Measurements from ENCODE around the gene GAS7. TPM values are rescaled to one million over a fixed set of nuclear protein-coding genes. Genes with fewer than 3 reads are reported as not detected.

The GAS7 gene
- total RNA-seq, 1 donor from 2014 or later: 47.7 TPM

DNA sequence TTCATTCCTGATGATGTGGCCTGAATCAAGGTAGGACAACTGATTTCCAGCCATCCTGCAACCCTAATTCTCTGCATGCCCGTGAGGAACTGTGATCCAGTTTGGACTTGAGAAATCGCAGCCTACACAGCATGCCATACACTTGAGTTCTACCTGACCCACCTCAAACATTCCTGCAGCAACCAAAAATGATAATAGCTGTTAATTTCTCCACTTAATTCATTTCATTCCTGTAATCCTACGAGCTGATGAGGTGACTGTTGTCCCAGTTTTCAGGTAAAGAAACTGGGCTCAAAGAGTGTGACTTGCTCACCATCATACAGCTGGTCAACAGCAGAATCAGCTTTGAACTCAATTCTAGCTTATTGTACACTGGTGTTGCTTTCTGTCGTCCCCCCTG, 2.2 kb upstream of the GAS7 start:
- no peak overlapping the region for H3K27ac Mint-ChIP-seq
- peaks cover 8% of the 10 kb centered on the region for H3K36me3 Mint-ChIP-seq
- H3K4me1 Mint-ChIP-seq: peaks cover 14% of the 10 kb centered on the region
- peaks cover 19% of the 10 kb centered on the region for H3K9me3 Mint-ChIP-seq
- peaks cover 12% of the 10 kb centered on the region for H3K27me3 Mint-ChIP-seq (ENCODE audit: low read depth)
- DNase-seq (ENCODE audit: low spot score in 2 of 2, unreplicated experiment in 2 of 2): no peak
- TF ChIP-seq, protein P1, sequence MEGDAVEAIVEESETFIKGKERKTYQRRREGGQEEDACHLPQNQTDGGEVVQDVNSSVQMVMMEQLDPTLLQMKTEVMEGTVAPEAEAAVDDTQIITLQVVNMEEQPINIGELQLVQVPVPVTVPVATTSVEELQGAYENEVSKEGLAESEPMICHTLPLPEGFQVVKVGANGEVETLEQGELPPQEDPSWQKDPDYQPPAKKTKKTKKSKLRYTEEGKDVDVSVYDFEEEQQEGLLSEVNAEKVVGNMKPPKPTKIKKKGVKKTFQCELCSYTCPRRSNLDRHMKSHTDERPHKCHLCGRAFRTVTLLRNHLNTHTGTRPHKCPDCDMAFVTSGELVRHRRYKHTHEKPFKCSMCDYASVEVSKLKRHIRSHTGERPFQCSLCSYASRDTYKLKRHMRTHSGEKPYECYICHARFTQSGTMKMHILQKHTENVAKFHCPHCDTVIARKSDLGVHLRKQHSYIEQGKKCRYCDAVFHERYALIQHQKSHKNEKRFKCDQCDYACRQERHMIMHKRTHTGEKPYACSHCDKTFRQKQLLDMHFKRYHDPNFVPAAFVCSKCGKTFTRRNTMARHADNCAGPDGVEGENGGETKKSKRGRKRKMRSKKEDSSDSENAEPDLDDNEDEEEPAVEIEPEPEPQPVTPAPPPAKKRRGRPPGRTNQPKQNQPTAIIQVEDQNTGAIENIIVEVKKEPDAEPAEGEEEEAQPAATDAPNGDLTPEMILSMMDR (IDR thresholded peaks at IDR 0.05; ENCODE audit: unreplicated experiment): no peak
- peak overlapping the region; percentile 62 for H3K4me3 Mint-ChIP-seq

DNA sequence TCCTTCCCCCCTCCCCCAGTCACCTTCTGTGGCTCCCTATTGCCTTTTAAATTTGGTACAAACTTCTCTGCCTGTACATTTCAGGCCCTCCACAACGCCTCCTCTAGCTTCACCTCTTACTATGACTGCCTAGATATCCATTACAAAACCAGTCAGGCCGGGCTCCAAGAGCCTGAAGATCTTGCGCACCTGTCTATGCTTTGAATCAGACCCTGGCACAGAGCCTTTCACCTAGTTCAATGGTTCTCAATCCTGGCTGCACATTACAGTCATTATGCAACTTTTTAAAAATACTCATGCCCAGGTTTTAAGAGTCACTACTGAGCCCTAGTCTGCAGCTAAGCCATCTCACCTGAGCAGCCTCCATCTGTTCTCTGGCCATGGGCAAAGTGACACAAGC, 1.6 kb upstream of the GAS7 start:
- Mint-ChIP-seq H3K4me3 (peak overlapping the region; percentile 62), H3K27ac (no peak overlapping the region), H3K4me1 (peaks cover 14% of the 10 kb centered on the region), H3K27me3 (ENCODE audit: low read depth) (peaks cover 12% of the 10 kb centered on the region), H3K36me3 (peaks cover 8% of the 10 kb centered on the region), H3K9me3 (peaks cover 14% of the 10 kb centered on the region)
- TF ChIP-seq, protein P1 (IDR thresholded peaks at IDR 0.05; ENCODE audit: unreplicated experiment): no peak
- no peak for DNase-seq (ENCODE audit: low spot score in 2 of 2, unreplicated experiment in 2 of 2)

DNA sequence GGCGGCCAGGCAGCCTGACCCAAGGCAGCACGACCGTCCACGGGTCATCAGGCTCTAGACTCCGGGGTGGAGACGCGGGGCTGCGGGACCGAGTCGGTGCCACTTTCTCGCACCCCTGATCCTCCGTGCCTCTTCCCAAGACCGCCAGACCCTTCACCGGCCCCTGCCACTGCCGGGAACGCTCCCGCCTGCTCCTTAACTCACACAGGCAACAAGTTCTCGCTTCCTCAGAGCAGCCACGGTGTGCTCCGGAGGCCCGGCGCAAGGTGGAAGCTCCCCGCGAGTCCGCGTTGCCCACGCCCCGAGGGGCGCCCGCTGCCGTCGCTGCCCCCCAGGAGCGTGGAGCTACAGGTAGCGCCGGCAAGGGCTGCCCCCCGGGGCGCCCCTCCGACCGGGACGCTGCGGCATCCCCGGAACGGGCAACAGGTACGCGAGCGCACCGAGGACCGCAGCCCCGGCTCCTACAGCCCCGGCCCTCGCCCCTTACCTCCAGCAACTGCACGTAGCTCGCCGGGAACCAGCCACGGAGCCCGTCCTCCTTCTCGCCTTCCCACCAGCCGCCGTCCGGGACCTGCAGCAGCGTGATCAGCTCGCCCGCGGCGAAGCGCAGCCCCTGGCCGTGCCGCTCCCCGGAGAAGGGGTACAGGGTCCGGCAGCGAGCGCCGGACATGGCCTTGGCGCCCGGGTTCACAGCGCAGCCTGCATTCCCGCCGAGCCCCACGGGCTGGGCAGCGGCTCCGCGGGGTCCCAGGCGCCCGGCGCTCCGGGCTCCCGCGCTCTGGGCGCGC, 491 bp downstream of the GAS7 start:
- Mint-ChIP-seq H3K9me3 (peaks cover 17% of the 10 kb centered on the region), H3K4me1 (peaks cover 14% of the 10 kb centered on the region), H3K36me3 (peaks cover 20% of the 10 kb centered on the region), H3K27me3 (ENCODE audit: low read depth) (peaks cover 12% of the 10 kb centered on the region), H3K4me3 (peak overlapping the region; percentile 78), H3K27ac (no peak overlapping the region)
- TF ChIP-seq, protein P1 (IDR thresholded peaks at IDR 0.05; ENCODE audit: unreplicated experiment): no peak
- peak; percentile 34 to 73 for DNase-seq (ENCODE audit: low spot score in 2 of 2, unreplicated experiment in 2 of 2)

DNA sequence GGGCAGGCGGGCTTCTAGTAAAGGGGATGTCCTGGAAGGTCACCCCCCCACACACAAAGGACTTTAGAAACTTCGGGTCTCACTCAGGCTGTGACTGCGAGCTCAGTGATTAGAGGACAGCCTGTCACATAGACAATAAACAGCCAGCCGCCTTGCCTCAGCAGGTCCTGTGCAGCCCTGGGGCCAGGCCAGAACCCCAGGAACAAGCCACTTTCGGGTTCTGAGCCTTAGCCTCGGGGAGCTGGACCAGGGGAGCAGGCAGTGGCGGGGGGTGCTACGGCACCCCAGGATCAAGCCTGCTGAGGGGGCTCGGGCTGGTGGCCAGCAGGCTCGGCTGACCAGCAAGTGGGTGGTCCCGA, 1.1 kb downstream of the GAS7 start:
- H3K27ac Mint-ChIP-seq: no peak overlapping the region
- H3K4me3 Mint-ChIP-seq: peak overlapping the region; percentile 70
- peaks cover 14% of the 10 kb centered on the region for H3K4me1 Mint-ChIP-seq
- TF ChIP-seq, protein P1 (IDR thresholded peaks at IDR 0.05; ENCODE audit: unreplicated experiment): no peak
- peaks cover 16% of the 10 kb centered on the region for H3K9me3 Mint-ChIP-seq
- H3K27me3 Mint-ChIP-seq (ENCODE audit: low read depth): peaks cover 12% of the 10 kb centered on the region
- H3K36me3 Mint-ChIP-seq: peaks cover 20% of the 10 kb centered on the region
- DNase-seq (ENCODE audit: low spot score in 2 of 2, unreplicated experiment in 2 of 2): peak in 1 of 2 experiments; percentile 42

DNA sequence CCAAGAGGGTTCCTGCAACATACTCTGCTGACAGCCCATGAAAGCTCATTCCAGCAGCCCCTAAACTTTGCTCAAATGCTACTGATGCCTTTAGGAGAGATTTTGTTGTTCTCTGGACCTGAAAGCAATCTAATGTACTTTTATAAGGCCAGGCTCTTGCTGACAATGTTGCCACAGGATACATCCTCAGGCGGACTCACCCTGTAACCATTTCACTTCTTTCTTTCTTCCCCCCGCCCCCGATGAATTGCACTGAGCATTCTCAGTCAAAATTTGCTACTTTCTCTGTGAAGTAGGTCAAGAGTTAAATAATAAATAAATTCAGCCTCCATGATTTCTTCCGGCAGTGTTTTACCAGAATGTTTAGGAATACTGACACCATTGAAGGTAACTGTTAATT, 1.5 kb downstream of the GAS7 start:
- peaks cover 14% of the 10 kb centered on the region for H3K4me1 Mint-ChIP-seq
- H3K27me3 Mint-ChIP-seq (ENCODE audit: low read depth): peaks cover 12% of the 10 kb centered on the region
- DNase-seq (ENCODE audit: low spot score in 2 of 2, unreplicated experiment in 2 of 2): no peak
- no peak overlapping the region for H3K27ac Mint-ChIP-seq
- peaks cover 20% of the 10 kb centered on the region for H3K36me3 Mint-ChIP-seq
- H3K9me3 Mint-ChIP-seq: peaks cover 16% of the 10 kb centered on the region
- peak overlapping the region; percentile 70 for H3K4me3 Mint-ChIP-seq
- TF ChIP-seq, protein P1 (IDR thresholded peaks at IDR 0.05; ENCODE audit: unreplicated experiment): no peak
